OCI-LY7 (cell line): ENCODE results near the gene FBXO7.

ENCODE experiments used
- EZH2phosphoT487 ChIP-seq: fragments of 200-600 bp; sonication (generic); IDR thresholded peaks from 2 replicates; pipeline ENCODE4 v1.6.1; 2018; ENCODE audit warnings: low read depth, borderline replicate concordance, mild to moderate bottlenecking, mixed run types, antibody characterized with exemption, low read length, moderate library complexity, mixed read lengths
- TF ChIP-seq, protein P1 (sequence below): fragments of 200-600 bp; sonication (generic); conservative IDR thresholded peaks from 2 replicates; pipeline ENCODE4 v1.5.1; 2014; ENCODE audit warnings: mild to moderate bottlenecking, antibody characterized with exemption, low read length, moderate library complexity, mixed read lengths

DNA sequence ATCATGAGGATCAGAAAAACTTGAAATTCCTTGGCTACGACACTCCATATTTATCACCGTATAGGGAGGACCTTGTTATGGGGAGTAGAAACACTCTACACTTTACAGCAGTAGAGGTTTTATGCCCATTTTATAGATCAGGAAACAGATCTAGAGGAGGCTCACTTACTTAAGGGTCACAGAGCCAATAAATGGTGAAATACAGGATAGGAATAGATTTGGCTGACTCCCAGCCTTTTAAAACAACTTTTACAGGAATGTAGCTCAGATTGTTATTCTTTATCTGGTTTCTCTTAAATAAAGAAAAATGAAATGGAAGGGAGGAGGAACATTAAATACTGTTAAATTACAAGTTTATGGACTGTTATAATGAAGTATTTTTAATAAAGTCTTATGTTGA, 14.8 kb downstream of the FBXO7 start:
- TF ChIP-seq, protein P1, sequence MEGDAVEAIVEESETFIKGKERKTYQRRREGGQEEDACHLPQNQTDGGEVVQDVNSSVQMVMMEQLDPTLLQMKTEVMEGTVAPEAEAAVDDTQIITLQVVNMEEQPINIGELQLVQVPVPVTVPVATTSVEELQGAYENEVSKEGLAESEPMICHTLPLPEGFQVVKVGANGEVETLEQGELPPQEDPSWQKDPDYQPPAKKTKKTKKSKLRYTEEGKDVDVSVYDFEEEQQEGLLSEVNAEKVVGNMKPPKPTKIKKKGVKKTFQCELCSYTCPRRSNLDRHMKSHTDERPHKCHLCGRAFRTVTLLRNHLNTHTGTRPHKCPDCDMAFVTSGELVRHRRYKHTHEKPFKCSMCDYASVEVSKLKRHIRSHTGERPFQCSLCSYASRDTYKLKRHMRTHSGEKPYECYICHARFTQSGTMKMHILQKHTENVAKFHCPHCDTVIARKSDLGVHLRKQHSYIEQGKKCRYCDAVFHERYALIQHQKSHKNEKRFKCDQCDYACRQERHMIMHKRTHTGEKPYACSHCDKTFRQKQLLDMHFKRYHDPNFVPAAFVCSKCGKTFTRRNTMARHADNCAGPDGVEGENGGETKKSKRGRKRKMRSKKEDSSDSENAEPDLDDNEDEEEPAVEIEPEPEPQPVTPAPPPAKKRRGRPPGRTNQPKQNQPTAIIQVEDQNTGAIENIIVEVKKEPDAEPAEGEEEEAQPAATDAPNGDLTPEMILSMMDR, result no peak
- no peak for TF ChIP-seq EZH2phosphoT487
